ENCODE results near the gene CTAGE4. TPM values are rescaled to one million over a fixed set of nuclear protein-coding genes. Genes with fewer than 3 reads are reported as not detected.
"Not testable (repeated sequence)": the region's sequence is repeated elsewhere in the genome, so short reads cannot be mapped to it uniquely, and the experiment has no call there.

The CTAGE4 gene
- total and polyA plus RNA-seq, 9 donors, result 0.92 to 11.1 (median 1.5) TPM

- 93 to 95% (median 93%) methylated on average over 3 of the region's 3 CpGs for WGBS, 3 donors
- peaks cover 0 to 2% of the 10 kb centered on the region in 2 donors for H3K9me3 ChIP-seq
- intact Hi-C loops (cut with DNase I), result no loop called here
These were observed 38.8 kb upstream of the CTAGE4 start for GRCh38 chr7:144144426-144144825.

DNA sequence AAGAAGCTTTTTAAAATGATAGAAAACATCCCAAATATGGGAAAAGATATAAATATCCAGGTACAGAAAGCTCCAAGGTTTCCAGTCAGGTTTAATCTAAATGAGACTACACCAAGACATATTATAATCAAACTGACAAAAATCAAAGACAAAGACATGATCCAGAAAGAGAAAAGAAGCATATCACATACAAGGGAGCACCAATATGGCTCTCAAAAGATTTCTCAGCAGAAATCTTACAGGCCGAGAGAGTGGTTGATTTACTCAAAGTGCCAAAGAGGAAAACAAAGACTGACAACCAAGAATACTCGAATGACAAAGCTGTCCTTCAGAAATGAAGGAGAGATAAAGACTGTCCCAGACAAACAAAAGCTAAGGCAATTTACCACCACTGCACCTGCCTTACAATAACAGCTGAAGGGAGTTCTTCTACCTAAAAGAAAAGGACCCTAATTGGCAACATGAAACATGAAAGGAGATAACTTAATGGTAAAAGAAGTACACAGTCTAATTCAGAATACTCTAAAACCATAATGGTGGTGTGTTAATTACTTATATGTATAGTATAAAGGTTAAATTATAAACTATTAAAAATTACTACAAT lies 34.9 kb upstream of the CTAGE4 start:
- intact Hi-C loops (cut with DNase I), result no loop called here
- 78 to 83% (median 79%) methylated on average over 2 of the region's 2 CpGs for WGBS, 3 donors
- no peaks in the 10 kb centered on the region for H3K36me3 ChIP-seq

More at GRCh38 chr7:144144426-144144825, 38.8 kb upstream of the CTAGE4 start:
- Histone ChIP-seq H3K27ac (no peak overlapping the region), H3K4me3 (no peak overlapping the region), H3K4me1 (ENCODE audit: insufficient read depth) (no peaks in the 10 kb centered on the region), H3K36me3 (no peaks in the 10 kb centered on the region), H3K27me3 (no peaks in the 10 kb centered on the region)
- TF ChIP-seq CTCF (IDR thresholded peaks at IDR 0.05) (no peak), EP300 (IDR thresholded peaks at IDR 0.05) (no peak), POLR2A (IDR thresholded peaks at IDR 0.05) (no peak)
- DNase-seq, result no peak

DNA sequence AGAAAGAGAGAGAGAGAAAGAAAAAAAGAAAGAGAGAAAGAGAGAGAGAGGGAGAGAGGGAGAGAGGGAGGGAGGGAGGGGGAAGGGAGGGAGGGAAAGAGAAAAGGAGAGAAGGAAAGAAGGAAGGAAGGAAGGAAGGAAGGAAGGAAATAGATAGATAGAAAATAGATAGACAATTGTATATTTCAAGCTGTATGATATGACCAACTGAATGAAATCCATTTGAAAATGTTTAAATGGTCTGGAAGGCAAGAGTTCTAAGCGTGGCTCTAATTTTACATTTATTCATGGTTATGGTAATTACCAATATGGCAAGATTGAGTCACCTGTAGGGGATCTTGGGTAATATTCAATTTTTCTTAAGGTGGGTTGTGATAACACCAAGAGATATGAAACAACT lies 24.4 kb upstream of the CTAGE4 start:
- H3K27ac ChIP-seq, result no peak overlapping the region
- no peaks in the 10 kb centered on the region for H3K4me1 ChIP-seq (ENCODE audit: insufficient read depth)
- no peaks in the 10 kb centered on the region for H3K9me3 ChIP-seq
- 85 to 97% (median 92%) methylated on average over 1 of the region's 1 CpG for WGBS, 3 donors
- H3K4me3 ChIP-seq, result no peak overlapping the region
- H3K36me3 ChIP-seq, result no peaks in the 10 kb centered on the region
- no peaks in the 10 kb centered on the region for H3K27me3 ChIP-seq
- TF ChIP-seq CTCF (IDR thresholded peaks at IDR 0.05) (no peak), EP300 (IDR thresholded peaks at IDR 0.05) (no peak), POLR2A (IDR thresholded peaks at IDR 0.05) (no peak)
- DNase-seq, result no peak
- intact Hi-C loops (cut with DNase I), result no loop called here

More for the DNA sequence above, 34.9 kb upstream of the CTAGE4 start:
- Histone ChIP-seq H3K27me3 (no peaks in the 10 kb centered on the region), H3K4me3 (no peak overlapping the region), H3K4me1 (ENCODE audit: insufficient read depth) (no peaks in the 10 kb centered on the region), H3K27ac (no peak overlapping the region), H3K9me3 (peaks cover 0 to 2% of the 10 kb centered on the region in 2 donors)
- TF ChIP-seq CTCF (IDR thresholded peaks at IDR 0.05) (no peak), POLR2A (IDR thresholded peaks at IDR 0.05) (no peak), EP300 (IDR thresholded peaks at IDR 0.05) (no peak)
- no peak for DNase-seq

- DNase-seq, result no peak
- Histone ChIP-seq H3K9me3 (no peaks in the 10 kb centered on the region), H3K4me3 (no peak overlapping the region), H3K4me1 (ENCODE audit: insufficient read depth) (no peaks in the 10 kb centered on the region), H3K36me3 (no peaks in the 10 kb centered on the region), H3K27ac (no peak overlapping the region), H3K27me3 (no peaks in the 10 kb centered on the region)
- WGBS, 3 donors, result 74 to 86% (median 80%) methylated on average over 2 of the region's 2 CpGs
- intact Hi-C loops (cut with DNase I), result no loop called here
- no peak for TF ChIP-seq CTCF (IDR thresholded peaks at IDR 0.05)
- TF ChIP-seq EP300 (IDR thresholded peaks at IDR 0.05), result no peak
- no peak for TF ChIP-seq POLR2A (IDR thresholded peaks at IDR 0.05)
These were observed 18.5 kb upstream of the CTAGE4 start for GRCh38 chr7:144164784-144165183.

GRCh38 chr7:144171594-144172350 lies 11.5 kb upstream of the CTAGE4 start:
- WGBS, 3 donors, result 70 to 73% (median 71%) methylated on average over 4 of the region's 4 CpGs
- DNase-seq; H3K27me3 ChIP-seq; H3K27ac ChIP-seq; intact Hi-C loops (cut with DNase I); H3K4me1 ChIP-seq (ENCODE audit: insufficient read depth); H3K9me3 ChIP-seq; H3K4me3 ChIP-seq; H3K36me3 ChIP-seq: not testable (repeated sequence)

All from ovary (tissue), 9 donors.